ENCODE measurements around the gene FBN1. TPM values are rescaled to one million over a fixed set of nuclear protein-coding genes. Genes with fewer than 3 reads are reported as not detected.

The FBN1 gene
- total and polyA plus RNA-seq, 2 of the 13 experiments (the other 11 are each of a cell fraction or from before 2014, with no cell fraction given) = 1.5 to 3.0 TPM

- H3K4me1 ChIP-seq (ENCODE audit: insufficient read depth, low read length) = peaks cover 9% of the 10 kb centered on the region; the same call in 1 of the 2 replicates
- no peaks in the 10 kb centered on the region for H3K36me3 ChIP-seq (replicated peaks in 1 of 2; ENCODE audit: control insufficient read depth in 1 of 2, insufficient read depth in 2 of 2, low read length in 2 of 2)
- H3K27me3 ChIP-seq (ENCODE audit: control insufficient read depth in 1 of 2, insufficient read depth in 2 of 2, low read length in 2 of 2) = no peaks in the 10 kb centered on the region
- FAIRE-seq (no peak), ATAC-seq (no peak; the same call in 2 of the 3 replicates), DNase-seq (ENCODE audit: low spot score) (no peak)
- H4K20me1 ChIP-seq (ENCODE audit: insufficient read depth, low read length) = no peaks in the 10 kb centered on the region
- CTCF ChIA-PET (ENCODE audit: low intra/inter-chr PET ratio, low total read pairs) = no interaction called here
- intact Hi-C loops (cut with micrococcal nuclease; ENCODE audit: unreplicated experiment) (no loop called here), in situ Hi-C loops (cut with HindIII; ENCODE audit: extremely low pct_ligation_motif_present, low pct_unique_long_range_greater_than_20kb) (no loop called here)
- BruUV-seq (replicated peaks) = no TSS peak
- POLR2A ChIA-PET = no interaction called here
- H2AFZ ChIP-seq (ENCODE audit: low read length) = no peak overlapping the region
- no peaks in the 10 kb centered on the region for H3K9me3 ChIP-seq (ENCODE audit: low read length)
- 24% methylated on average over 3 of the region's 3 CpGs for WGBS (ENCODE audit: low lambda C conversion rate)
- H3K4me2 ChIP-seq (ENCODE audit: low read depth, low read length) = no peak overlapping the region
- H3K4me3 ChIP-seq (replicated peaks in 1 of 3; ENCODE audit: insufficient read depth in 1 of 3, low read depth in 2 of 3, low read length in 3 of 3) = no peak overlapping the region
- no peaks in the 10 kb centered on the region for H3K79me2 ChIP-seq (ENCODE audit: insufficient read depth, low read length)
- H3K27ac ChIP-seq (ENCODE audit: extremely low read length, insufficient read depth, low read length) = no peak overlapping the region
- no peak overlapping the region for H3K9ac ChIP-seq (ENCODE audit: insufficient read depth, low read depth, low read length)
- TF ChIP-seq NFE2L2 (IDR thresholded peaks at IDR 0.05; ENCODE audit: low read length) (no peak), CC2D1A (CRISPR knock-in tag; IDR thresholded peaks at IDR 0.05) (no peak), HNF4A (CRISPR knock-in tag; IDR thresholded peaks at IDR 0.05) (0 out of 2 replicates have a peak, but pooled peaks have one; percentile 15), ZNF160 (CRISPR knock-in tag; IDR thresholded peaks at IDR 0.05) (no peak), HOMEZ (CRISPR knock-in tag; IDR thresholded peaks at IDR 0.05; ENCODE audit: low read depth) (peak; percentile 58; the same call in 1 of the 2 replicates), ZSCAN22 (CRISPR knock-in tag; IDR thresholded peaks at IDR 0.05) (no peak), HIC2 (CRISPR knock-in tag; IDR thresholded peaks at IDR 0.05; ENCODE audit: low read depth) (no peak), SRY (CRISPR knock-in tag; IDR thresholded peaks at IDR 0.05) (no peak), ZNF142 (CRISPR knock-in tag; IDR thresholded peaks at IDR 0.05) (no peak), POGK (CRISPR knock-in tag; conservative IDR thresholded peaks at IDR 0.05) (no peak), BCLAF1 (IDR thresholded peaks at IDR 0.05) (no peak)
Measured at GRCh38 chr15:48607846-48608245, 37.7 kb downstream of the FBN1 start.
